ENCODE measurements around the gene TTYH1. TPM values are rescaled to one million over a fixed set of nuclear protein-coding genes. Genes with fewer than 3 reads are reported as not detected.
A peak's percentile ranks its signal among the peaks of the same experiment; 100 is the strongest.

TTYH1 gene
- total RNA-seq, 1 donor from 2014 or later: 6.0 TPM

GRCh38 chr19:54451331-54451871 lies 36.1 kb downstream of the TTYH1 start:
- Mint-ChIP-seq H3K27ac (peak overlapping the region; percentile 68), H3K27me3 (ENCODE audit: low read depth) (no peaks in the 10 kb centered on the region), H3K4me1 (peaks cover 33% of the 10 kb centered on the region), H3K4me3 (peak overlapping the region; percentile 97), H3K9me3 (no peaks in the 10 kb centered on the region), H3K36me3 (peaks cover 12% of the 10 kb centered on the region)
- DNase-seq (ENCODE audit: low spot score in 2 of 2, unreplicated experiment in 2 of 2): no peak
- TF ChIP-seq CTCF (IDR thresholded peaks at IDR 0.05; ENCODE audit: unreplicated experiment): no peak

DNA sequence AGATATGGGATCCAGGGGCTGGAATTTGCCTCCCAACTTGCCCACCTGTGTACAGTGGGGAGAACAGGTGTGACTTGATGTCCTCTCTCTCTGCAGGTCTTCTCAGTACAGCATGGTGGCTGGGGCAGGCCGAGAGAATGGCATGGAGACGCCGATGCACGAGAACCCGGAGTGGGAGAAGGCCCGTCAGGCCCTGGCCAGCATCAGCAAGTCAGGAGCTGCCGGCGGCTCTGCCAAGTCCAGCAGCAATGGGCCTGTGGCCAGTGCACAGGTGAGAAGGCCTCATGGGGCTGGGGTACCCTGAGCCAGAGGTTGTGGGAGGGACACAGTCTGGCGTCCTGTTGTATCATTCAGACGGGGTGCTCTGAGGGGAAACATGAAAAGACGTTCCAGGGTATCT lies 36.7 kb downstream of the TTYH1 start:
- Mint-ChIP-seq H3K4me1 (peaks cover 29% of the 10 kb centered on the region), H3K27ac (no peak overlapping the region), H3K36me3 (peaks cover 12% of the 10 kb centered on the region), H3K4me3 (no peak overlapping the region), H3K27me3 (ENCODE audit: low read depth) (no peaks in the 10 kb centered on the region), H3K9me3 (no peaks in the 10 kb centered on the region)
- no peak for TF ChIP-seq CTCF (IDR thresholded peaks at IDR 0.05; ENCODE audit: unreplicated experiment)
- DNase-seq (ENCODE audit: low spot score in 2 of 2, unreplicated experiment in 2 of 2): no peak

GRCh38 chr19:54452626-54453025 lies 37.4 kb downstream of the TTYH1 start:
- no peak overlapping the region for H3K4me3 Mint-ChIP-seq
- no peak for TF ChIP-seq CTCF (IDR thresholded peaks at IDR 0.05; ENCODE audit: unreplicated experiment)
- no peak for DNase-seq (ENCODE audit: low spot score in 2 of 2, unreplicated experiment in 2 of 2)
- H3K27ac Mint-ChIP-seq: no peak overlapping the region
- H3K9me3 Mint-ChIP-seq: no peaks in the 10 kb centered on the region
- H3K36me3 Mint-ChIP-seq: peaks cover 12% of the 10 kb centered on the region
- peaks cover 24% of the 10 kb centered on the region for H3K4me1 Mint-ChIP-seq
- H3K27me3 Mint-ChIP-seq (ENCODE audit: low read depth): no peaks in the 10 kb centered on the region

GRCh38 chr19:54453921-54454780 lies 38.9 kb downstream of the TTYH1 start:
- peaks cover 19% of the 10 kb centered on the region for H3K4me1 Mint-ChIP-seq
- H3K27me3 Mint-ChIP-seq (ENCODE audit: low read depth): no peaks in the 10 kb centered on the region
- H3K4me3 Mint-ChIP-seq: no peak overlapping the region
- no peaks in the 10 kb centered on the region for H3K9me3 Mint-ChIP-seq
- no peak for TF ChIP-seq CTCF (IDR thresholded peaks at IDR 0.05; ENCODE audit: unreplicated experiment)
- no peak overlapping the region for H3K27ac Mint-ChIP-seq
- H3K36me3 Mint-ChIP-seq: peaks cover 25% of the 10 kb centered on the region
- no peak for DNase-seq (ENCODE audit: low spot score in 2 of 2, unreplicated experiment in 2 of 2)

DNA sequence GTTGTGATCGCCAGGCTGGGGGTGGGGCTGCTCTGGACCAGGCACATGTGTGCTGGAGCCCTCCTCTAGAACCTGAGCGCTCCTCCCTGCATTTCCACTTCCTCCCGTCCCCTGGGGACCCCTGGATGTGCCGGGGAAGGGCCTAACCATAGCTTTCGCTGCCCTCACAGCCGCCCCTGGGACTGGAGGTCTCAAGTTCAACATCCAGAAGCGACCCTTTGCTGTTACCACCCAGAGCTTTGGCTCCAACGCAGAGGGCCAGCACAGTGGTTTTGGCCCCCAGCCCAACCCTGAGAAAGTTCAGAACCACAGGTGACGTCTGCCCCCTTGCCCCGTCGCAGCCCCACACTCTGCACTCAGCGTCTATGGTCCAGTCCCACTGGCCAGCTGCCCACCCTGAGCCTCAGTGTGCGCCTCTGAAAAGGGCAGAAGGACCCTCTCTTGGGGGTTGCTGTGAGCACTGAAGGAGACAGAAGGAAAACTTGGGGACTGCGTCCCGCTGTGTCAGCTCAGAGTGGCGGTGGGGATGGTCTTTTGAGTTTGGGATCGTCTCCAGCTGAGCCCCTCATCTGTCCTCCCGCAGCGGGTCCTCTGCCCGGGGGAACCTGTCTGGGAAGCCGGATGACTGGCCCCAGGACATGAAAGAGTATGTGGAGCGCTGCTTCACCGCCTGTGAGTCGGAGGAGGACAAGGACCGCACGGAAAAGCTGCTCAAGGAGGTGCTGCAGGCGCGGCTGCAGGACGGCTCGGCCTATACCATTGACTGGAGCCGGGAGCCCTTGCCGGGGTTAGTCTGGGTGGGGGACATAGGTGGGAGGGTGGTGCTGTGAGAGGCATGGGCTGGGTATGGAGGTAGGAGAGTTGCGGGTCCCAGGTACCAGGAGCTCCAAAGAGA lies 39.8 kb downstream of the TTYH1 start:
- Mint-ChIP-seq H3K9me3 (no peaks in the 10 kb centered on the region), H3K4me3 (no peak overlapping the region), H3K27me3 (ENCODE audit: low read depth) (no peaks in the 10 kb centered on the region), H3K36me3 (peaks cover 31% of the 10 kb centered on the region), H3K4me1 (peaks cover 15% of the 10 kb centered on the region), H3K27ac (no peak overlapping the region)
- TF ChIP-seq CTCF (IDR thresholded peaks at IDR 0.05; ENCODE audit: unreplicated experiment): no peak
- no peak for DNase-seq (ENCODE audit: low spot score in 2 of 2, unreplicated experiment in 2 of 2)
